Activated CD4-positive, alpha-beta T cell treated with anti-CD3 and anti-CD28 coated beads, Interleukin-2, amount 10 ng/mL, durations not matched to agents 24 days and 14 days (primary cell): ENCODE results near the gene OR5W2. TPM values are rescaled to one million over a fixed set of nuclear protein-coding genes. Genes with fewer than 3 reads are reported as not detected.

Experiments
- total RNA-seq: library from RNA; stranded (reverse); gene quantifications from 2 replicates; pipeline ENCODE4 v1.2.3, GENCODE V29; 2022

Gene OR5W2
- total RNA-seq, 1 donor from 2014 or later, result not detected

Other genes starting within 250 kb of the OR5W2 start
- not detected in 2 replicates for gene OR5D13, start 141.1 kb downstream of the OR5W2 start, total RNA-seq
- not detected in 2 replicates for gene OR5D14, start 119.0 kb downstream of the OR5W2 start, total RNA-seq
- gene OR5L1, start 103.2 kb downstream of the OR5W2 start, total RNA-seq, result not detected in 2 replicates
- gene OR5D18, start 95.0 kb downstream of the OR5W2 start, total RNA-seq, result not detected in 2 replicates
- not detected in 2 replicates for gene OR5L2, start 87.4 kb downstream of the OR5W2 start, total RNA-seq
- gene OR5D16, start 75.8 kb downstream of the OR5W2 start, total RNA-seq, result not detected in 2 replicates
- gene TRIM51, start 31.3 kb downstream of the OR5W2 start, total RNA-seq, result not detected in 2 replicates
- not detected in 2 replicates for gene OR5I1, start 21.8 kb upstream of the OR5W2 start, total RNA-seq
- gene OR10AG1, start 55.4 kb upstream of the OR5W2 start, total RNA-seq, result not detected in 2 replicates
- gene OR5F1, start 80.0 kb upstream of the OR5W2 start, total RNA-seq, result not detected in 2 replicates
- gene OR5AS1, start 113.1 kb upstream of the OR5W2 start, total RNA-seq, result not detected in 2 replicates
- gene OR8I2, start 178.7 kb upstream of the OR5W2 start, total RNA-seq, result not detected in 2 replicates
- not detected in 2 replicates for gene OR8H2, start 189.1 kb upstream of the OR5W2 start, total RNA-seq
- not detected in 2 replicates for gene OR8H3, start 207.8 kb upstream of the OR5W2 start, total RNA-seq
- not detected in 2 replicates for gene OR8J3, start 225.6 kb upstream of the OR5W2 start, total RNA-seq
- not detected in 2 replicates for gene OR8K5, start 245.7 kb upstream of the OR5W2 start, total RNA-seq